Amniotic epithelial cell (primary cell): Measurements from ENCODE around the gene DLGAP3.
"Not testable (repeated sequence)": the region's sequence is repeated elsewhere in the genome, so short reads cannot be mapped to it uniquely, and the experiment has no call there.

ENCODE experiments used
- DNase-seq: peaks from one replicate; pipeline ENCODE4 v3.0.0-alpha.2; 2010; ENCODE audit warnings: low read depth

DLGAP3 gene

DNA sequence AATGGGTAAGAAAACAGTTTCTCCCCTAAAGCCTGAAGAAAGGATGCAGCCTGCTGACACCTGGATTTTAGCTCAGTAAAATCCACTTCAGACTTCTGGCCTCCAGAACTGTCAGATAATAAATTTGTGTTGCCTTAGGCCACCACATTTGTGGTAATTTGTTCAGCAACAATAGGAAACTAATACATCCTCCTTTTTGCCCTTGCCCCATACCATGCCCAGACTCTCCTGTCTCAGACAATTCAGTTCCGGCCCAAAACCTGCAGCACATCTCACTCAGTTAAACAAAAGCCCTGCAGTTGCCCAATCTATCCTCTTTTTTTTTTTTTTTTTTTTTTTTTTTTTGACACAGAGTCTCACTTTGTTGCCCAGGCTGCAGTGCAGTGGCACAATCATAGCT is 95.7 kb downstream of the DLGAP3 start:
- no peak for DNase-seq

- no peak for DNase-seq
Observed at GRCh38 chr1:34831721-34832246, 97.7 kb downstream of the DLGAP3 start.

- peak; percentile 77 for DNase-seq
Observed at GRCh38 chr1:34829250-34829649, 100.2 kb downstream of the DLGAP3 start.

- DNase-seq = no peak
Observed at GRCh38 chr1:34828611-34829010, 100.8 kb downstream of the DLGAP3 start.

- DNase-seq = no peak
Observed at GRCh38 chr1:34827341-34827941, 102.0 kb downstream of the DLGAP3 start.

DNA sequence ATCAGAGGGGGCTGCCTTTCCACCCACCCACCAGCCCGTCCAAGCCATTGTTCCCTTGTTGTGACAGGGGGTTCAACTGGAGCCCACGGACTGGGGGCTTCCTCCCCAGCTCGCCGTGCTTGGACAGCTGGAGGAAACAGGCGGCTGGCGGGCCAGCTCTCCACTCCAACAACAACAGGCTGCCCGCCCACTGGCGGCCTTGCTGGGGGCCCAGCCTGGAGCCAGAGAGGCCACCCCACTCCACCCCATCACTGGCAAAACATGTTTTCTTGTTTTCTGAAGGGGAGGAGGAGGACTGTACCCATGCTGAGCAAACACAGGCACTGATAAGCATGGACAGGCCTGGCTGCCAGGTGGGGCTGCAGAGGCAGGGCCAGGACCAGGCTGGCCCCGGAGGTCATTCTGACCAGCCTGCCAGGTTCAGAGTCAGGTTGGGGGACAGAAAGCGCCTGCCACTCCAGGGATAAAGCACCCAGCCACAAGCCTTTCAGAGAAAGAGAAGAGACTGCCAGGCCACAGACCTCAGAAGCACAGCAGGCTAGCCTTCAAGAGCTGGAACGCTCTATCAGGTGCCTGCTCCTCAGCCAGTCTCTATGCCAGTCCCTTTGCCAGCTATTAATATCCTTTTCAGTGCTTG is 103.9 kb downstream of the DLGAP3 start:
- DNase-seq = peak; percentile 11

DNA sequence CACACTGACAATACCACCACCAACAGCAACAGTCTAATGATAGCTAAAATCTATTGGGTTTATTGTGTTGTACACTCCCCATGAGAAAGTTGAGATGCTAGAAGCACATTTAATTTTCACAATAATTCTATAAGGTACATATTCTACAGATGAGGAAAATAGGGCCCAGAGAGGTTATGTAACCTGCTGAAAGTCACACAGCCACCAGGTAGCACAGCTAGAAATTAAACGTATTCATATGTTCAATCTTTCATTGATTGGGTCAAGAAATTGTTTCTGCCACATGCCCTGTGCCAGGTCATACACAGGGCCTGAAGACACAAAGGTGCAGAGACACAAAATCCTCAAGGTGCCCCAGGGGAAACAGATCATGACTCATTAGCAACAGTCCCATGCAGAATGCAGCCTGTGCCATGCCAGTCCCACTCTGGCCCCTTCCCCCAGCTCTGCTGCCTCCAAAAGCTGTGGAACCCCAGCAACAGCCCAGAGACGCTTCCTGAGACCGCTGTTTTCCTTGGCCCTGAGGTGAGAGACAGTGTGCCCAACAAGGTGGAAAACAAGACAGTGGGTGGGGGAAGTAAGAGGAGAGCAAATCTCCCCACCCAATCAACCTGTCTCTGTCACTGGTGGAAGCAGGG is 104.5 kb downstream of the DLGAP3 start:
- no peak for DNase-seq

- DNase-seq = no peak
Observed at GRCh38 chr1:34822202-34822601, 107.2 kb downstream of the DLGAP3 start.

DNA sequence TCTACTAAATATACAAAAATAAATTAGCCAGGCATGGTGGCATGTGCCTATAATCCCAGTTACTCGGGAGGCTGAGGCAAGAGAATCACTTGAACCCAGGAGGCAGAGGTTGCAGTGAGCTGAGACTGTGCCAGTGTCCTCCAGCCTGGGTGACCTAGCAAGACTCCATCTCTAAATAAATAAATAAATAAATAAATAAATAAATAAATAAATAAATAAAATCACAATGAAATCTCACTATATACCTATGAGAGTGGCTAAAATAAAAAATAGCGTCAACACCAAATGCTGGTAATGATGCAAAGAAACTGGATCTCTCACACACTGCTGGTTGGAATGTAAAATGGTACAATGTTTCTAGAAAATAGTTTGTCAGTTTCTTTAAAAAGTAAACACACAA is 110.6 kb downstream of the DLGAP3 start:
- DNase-seq = not testable (repeated sequence)

DNA sequence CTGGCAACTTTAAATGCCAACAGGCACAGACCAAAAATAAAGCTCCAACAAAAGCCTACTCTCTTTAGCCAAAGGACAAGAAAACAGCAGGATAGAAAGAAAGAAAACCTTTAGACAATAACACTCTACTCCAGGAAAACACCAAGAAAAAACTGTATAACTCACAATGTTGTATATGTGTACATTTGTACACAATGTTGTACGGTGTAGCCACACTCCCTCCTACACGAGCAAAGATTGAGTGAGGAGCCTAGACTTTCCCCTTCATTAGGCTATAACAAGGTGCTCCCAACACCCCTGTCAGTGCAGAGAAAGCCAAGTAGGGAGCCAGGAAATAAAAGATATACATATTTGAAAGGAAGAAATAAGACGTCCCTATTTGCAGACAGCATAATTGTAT is 112.7 kb downstream of the DLGAP3 start:
- DNase-seq = no peak

DNA sequence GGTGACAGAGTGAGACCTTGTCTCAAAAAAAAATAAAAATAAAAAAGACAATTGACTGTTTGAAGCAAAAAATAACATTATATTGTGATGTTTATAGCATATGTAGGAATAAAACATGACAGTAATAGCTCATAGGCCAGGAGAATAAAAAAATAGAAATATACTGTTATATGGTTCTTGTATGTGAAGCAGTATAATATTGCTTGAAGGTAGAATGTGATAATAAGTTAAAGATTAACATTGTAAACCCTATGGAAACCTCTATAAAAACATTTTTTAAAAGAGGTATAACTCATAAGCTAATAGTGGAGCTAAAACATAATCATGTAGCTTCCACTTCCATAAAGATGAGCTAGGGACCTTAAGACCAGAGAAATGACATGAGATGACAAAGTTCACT is 113.1 kb downstream of the DLGAP3 start:
- no peak for DNase-seq
